T-cell (primary cell): ENCODE measurements around the gene SPTBN2. TPM values are rescaled to one million over a fixed set of nuclear protein-coding genes. Genes with fewer than 3 reads are reported as not detected.

Source experiments
- ATAC-seq, 4 experiments: fragments of 200-7000 bp in 3 of 4; fragments of 150-1000 bp in 1 of 4; cut with Tn5 transposase; replicated peaks in 1 of 4; 1 replicate in 3 of 4; 2 replicates in 1 of 4; pipeline ENCODE4 v1.10.0; 2021; ENCODE audit warnings: moderate library complexity in 3 of 4, mild to moderate bottlenecking in 2 of 4, moderate number of reproducible peaks in 1 of 4
- CTCF ChIA-PET, 2 donors: fragments of 300-600 bp; sonication (Branson Sonifier 250); formaldehyde crosslinking; loops; one replicate each; lab custom pipeline; 2022; ENCODE audit warnings: antibody characterized with exemption in 2 of 2; lab: Charles Lee
- POLR2A ChIA-PET, 2 donors: fragments of 300-600 bp; sonication (Branson Sonifier 250); formaldehyde crosslinking; loops; one replicate each; lab custom pipeline; 2022; ENCODE audit warnings: antibody characterized with exemption in 2 of 2; lab: Charles Lee
- DNase-seq, 35 experiments: peaks; one replicate each; pipeline versions ENCODE4 v3.0.0 to v3.0.0-alpha.2; 2013 to 2023
- H3K27ac ChIP-seq: one replicate; pipeline ENCODE4 v1.5.1; 2013; ENCODE audit warnings: low read length
- H3K27me3 ChIP-seq, 2 experiments: replicated peaks in 1 of 2; 1 replicate in 1 of 2; 2 replicates in 1 of 2; pipeline versions ENCODE4 v1.6.1 to v1.7.0; 2013; ENCODE audit warnings: low read length in 1 of 2, mixed read lengths in 1 of 2; ENCODE audit not compliant: control insufficient read depth in 2 of 2, insufficient read depth in 2 of 2; ENCODE audit errors: extremely low read depth in 1 of 2
- H3K36me3 ChIP-seq, 2 donors: 1 replicate in 1 of 2; 2 replicates in 1 of 2; pipeline versions ENCODE4 v1.6.1 to v1.7.0; 2013; ENCODE audit warnings: low read length in 1 of 2; ENCODE audit not compliant: control insufficient read depth in 2 of 2, insufficient read depth in 1 of 2; ENCODE audit errors: extremely low read depth in 1 of 2
- H3K4me1 ChIP-seq, 2 experiments: 1 replicate in 1 of 2; 2 replicates in 1 of 2; pipeline versions ENCODE4 v1.6.1 to v1.7.0; 2013; ENCODE audit warnings: low read length in 2 of 2, mixed read lengths in 1 of 2; ENCODE audit not compliant: insufficient read depth in 2 of 2, control insufficient read depth in 1 of 2; ENCODE audit errors: extremely low read depth in 1 of 2
- H3K4me3 ChIP-seq, 2 donors: 1 replicate in 1 of 2; 2 replicates in 1 of 2; pipeline versions ENCODE4 v1.5.1 to v1.7.0; 2013; ENCODE audit warnings: mild to moderate bottlenecking in 2 of 2, low read length in 1 of 2, moderate library complexity in 1 of 2; ENCODE audit not compliant: control insufficient read depth in 1 of 2; ENCODE audit errors: extremely low read depth in 1 of 2
- H3K9me3 ChIP-seq: 2 replicates; pipeline ENCODE4 v1.7.0; 2013
- H3K27ac Mint-ChIP-seq, 2 donors: one replicate each; pipeline ENCODE4 v1.8.0; 2020 to 2021; ENCODE audit warnings: mild to moderate bottlenecking in 2 of 2, mixed read lengths in 2 of 2
- H3K27me3 Mint-ChIP-seq, 2 donors: one replicate each; pipeline ENCODE4 v1.8.0; 2021 to 2022; ENCODE audit warnings: mixed read lengths in 2 of 2
- H3K36me3 Mint-ChIP-seq: one replicate; pipeline ENCODE4 v1.8.0; 2021; ENCODE audit warnings: mixed read lengths
- H3K4me1 Mint-ChIP-seq, 3 donors: one replicate each; pipeline ENCODE4 v1.8.0; 2020 to 2022; ENCODE audit warnings: mixed read lengths in 3 of 3, mild to moderate bottlenecking in 1 of 3
- H3K4me3 Mint-ChIP-seq, 3 donors: one replicate each; pipeline ENCODE4 v1.8.0; 2020 to 2022; ENCODE audit warnings: mild to moderate bottlenecking in 3 of 3, mixed read lengths in 3 of 3, moderate library complexity in 3 of 3
- H3K9me3 Mint-ChIP-seq, 3 donors: one replicate each; pipeline ENCODE4 v1.8.0; 2020 to 2022; ENCODE audit warnings: mixed read lengths in 3 of 3
- WGBS: methylation state at CpG from one replicate; pipeline ENCODE4 v1.1.5; 2013; ENCODE audit warnings: missing lambda C conversion rate; ENCODE audit not compliant: insufficient coverage; 5-methylcytosine and 5-hydroxymethylcytosine counted together
- total RNA-seq, 35 experiments: library from RNA in 6 of 35; stranded (reverse) in 6 of 35; fragments of 120-200 nt in 1 of 35; gene quantifications; one replicate each; pipeline versions ENCODE4 v1.2.1 to v1.2.4 and lab custom pipeline; 2013 to 2026

SPTBN2 gene
- total RNA-seq, 5 donors from 2014 or later (not counting 1 experiment from before 2014, with no cell fraction given) = 0.13 to 1.1 (median 0.60) TPM; not detected in 1

DNA sequence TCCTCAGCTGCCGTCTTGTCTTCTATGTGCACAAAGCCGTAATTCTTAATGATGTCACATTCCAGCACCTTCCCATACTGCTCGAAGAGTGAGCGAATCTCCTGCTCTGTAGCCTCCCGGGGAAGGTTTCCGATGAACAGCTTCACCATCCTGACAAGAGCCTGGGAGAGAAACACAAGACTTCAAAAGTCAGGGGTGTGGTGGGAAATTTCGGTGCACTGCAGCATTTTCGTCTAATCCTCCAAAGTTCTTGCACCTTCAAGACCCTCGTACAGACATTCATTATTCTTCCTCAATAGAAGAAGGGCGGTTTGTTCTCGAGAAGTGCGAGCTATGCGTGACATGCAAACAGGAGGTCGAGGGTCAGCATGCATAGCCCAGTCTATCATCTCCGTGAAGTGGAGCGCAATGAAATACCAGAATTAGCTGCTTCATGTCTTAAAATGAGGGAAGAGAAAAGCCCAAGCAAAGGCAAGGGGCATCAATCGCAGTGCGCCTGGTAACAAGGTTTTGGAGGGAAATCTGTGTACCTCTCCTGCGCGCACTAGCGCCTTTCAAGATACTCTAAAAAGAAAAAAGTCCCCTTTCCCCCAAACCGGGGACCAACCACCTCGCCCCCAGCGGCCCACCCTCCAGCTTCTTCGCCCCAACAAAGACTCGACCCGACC is 52.0 kb downstream of the SPTBN2 start:
- Histone ChIP-seq H3K27me3 (no peaks in the 10 kb centered on the region), H3K9me3 (no peaks in the 10 kb centered on the region), H3K4me3 (peak overlapping the region; percentile 89 to 94), H3K36me3 (no peaks in the 10 kb centered on the region), H3K4me1 (peaks cover 21 to 35% of the 10 kb centered on the region in 2 experiments), H3K27ac (peak overlapping the region; percentile 97)
- ChIA-PET POLR2A (interaction anchor here (0.5 to 2.6 kb wide), 9 partner anchors 17 to 442 kb away, joined by 3 to 26 read pairs (median 5); partner anchors contain the start of genes RBM4 (in 2 of the 2), KDM2A (in 1 of the 2) and RBM14 (in 1 of the 2)), CTCF (interaction anchor here in 1 of 2 donors (0.5 to 2.7 kb wide), 21 partner anchors 17 to 364 kb away, joined by 3 to 37 read pairs (median 6); partner anchors contain the start of genes DPP3, RBM14, RBM4 and ZDHHC24)
- Mint-ChIP-seq H3K4me3 (peak overlapping the region; percentile 90 to 96 (median 94)), H3K36me3 (no peaks in the 10 kb centered on the region), H3K9me3 (no peaks in the 10 kb centered on the region), H3K27me3 (no peaks in the 10 kb centered on the region), H3K4me1 (peaks cover 44 to 46% (median 46%) of the 10 kb centered on the region in 3 donors), H3K27ac (peak overlapping the region; percentile 98)
- DNase-seq (no peak), ATAC-seq (no peak)
- WGBS = 2% methylated on average over 18 of the region's 27 CpGs

DNA sequence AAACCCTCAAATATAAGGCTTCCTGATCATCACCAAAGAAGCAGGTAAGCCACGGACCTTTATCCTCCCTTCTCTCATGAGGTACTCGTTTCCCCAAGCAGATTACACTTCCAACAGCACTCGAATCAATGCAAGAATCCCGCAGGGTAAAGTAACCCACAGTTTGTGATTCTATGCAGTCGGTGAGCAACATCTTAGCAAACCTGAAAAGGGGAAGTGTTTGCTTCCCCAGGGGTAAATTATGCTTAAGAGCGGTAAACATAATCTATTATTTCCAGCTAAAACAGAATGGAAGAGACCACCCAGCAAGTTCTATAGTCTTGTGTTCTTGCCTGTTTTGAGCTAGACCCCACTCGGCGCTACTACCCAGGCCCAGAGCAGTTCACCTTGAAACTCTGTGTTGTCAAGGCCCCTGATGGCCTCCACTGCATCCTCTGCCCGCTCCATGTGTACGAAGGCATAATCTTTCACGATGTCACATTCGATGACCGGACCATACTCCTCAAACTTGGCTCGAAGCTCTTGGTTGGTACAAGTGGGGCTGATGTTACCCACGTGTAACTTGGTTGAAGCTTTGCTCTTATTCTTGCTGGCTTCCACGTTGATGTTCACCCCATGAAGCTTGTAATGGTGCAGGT is 52.6 kb downstream of the SPTBN2 start:
- no peaks in the 10 kb centered on the region for H3K27me3 Mint-ChIP-seq
- no peak for DNase-seq
- no peaks in the 10 kb centered on the region for H3K36me3 Mint-ChIP-seq
- peaks cover 21 to 39% of the 10 kb centered on the region in 2 experiments for H3K4me1 ChIP-seq
- WGBS = 55% methylated on average over 8 of the region's 16 CpGs
- ChIA-PET POLR2A (interaction anchor here in 1 of 2 donors (1.1 to 2.6 kb wide), 4 partner anchors 31 to 60 kb away, joined by 4 to 26 read pairs (median 24); partner anchors contain the start of genes RBM14 and RBM4), CTCF (interaction anchor here in 1 of 2 donors (1.1 to 2.7 kb wide), 5 partner anchors 23 to 269 kb away, joined by 3 to 27 read pairs (median 5); partner anchors contain the start of gene RBM4)
- no peaks in the 10 kb centered on the region for H3K9me3 Mint-ChIP-seq
- peaks cover 44 to 48% (median 46%) of the 10 kb centered on the region in 3 donors for H3K4me1 Mint-ChIP-seq
- H3K27ac Mint-ChIP-seq = peak overlapping the region; percentile 98
- H3K27ac ChIP-seq = no peak overlapping the region
- no peaks in the 10 kb centered on the region for H3K27me3 ChIP-seq
- H3K36me3 ChIP-seq = no peaks in the 10 kb centered on the region
- ATAC-seq = no peak
- H3K4me3 ChIP-seq = peak overlapping the region; percentile 89 to 94
- no peaks in the 10 kb centered on the region for H3K9me3 ChIP-seq
- peak overlapping the region; percentile 90 to 96 (median 94) for H3K4me3 Mint-ChIP-seq

DNA sequence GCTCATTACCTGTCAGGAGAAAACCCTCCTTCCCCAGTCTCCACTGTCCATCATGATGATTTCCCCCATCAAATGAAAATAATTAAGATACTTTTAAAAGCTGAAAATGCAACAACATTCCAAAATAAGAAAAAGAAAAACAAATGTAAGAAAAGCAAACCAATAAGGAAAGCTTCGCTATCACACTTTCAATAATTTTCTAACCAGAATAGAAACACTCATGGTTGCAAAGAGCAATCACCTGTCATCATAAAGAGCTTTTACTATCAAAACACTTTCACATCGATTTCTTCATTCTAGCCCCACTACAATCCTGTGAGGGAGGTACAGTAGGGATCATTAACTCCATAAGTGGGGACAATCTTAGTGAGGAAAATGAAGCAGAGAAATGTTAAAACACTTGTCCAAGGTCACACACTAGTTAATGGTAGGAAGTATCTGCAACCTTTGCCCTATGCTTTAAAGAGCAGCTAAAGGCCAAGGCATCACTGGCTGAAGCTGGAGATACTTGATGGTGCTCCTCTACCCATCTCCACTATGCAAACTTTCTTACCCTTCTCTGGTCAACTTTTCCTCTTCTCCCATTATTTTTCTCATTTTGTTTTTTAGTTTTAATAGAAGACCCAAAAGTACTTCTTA is 53.9 kb downstream of the SPTBN2 start:
- Histone ChIP-seq H3K9me3 (no peaks in the 10 kb centered on the region), H3K4me3 (no peak overlapping the region), H3K27ac (no peak overlapping the region), H3K36me3 (peaks cover 0 to 4% of the 10 kb centered on the region in 2 donors), H3K4me1 (peaks cover 21 to 41% of the 10 kb centered on the region in 2 experiments), H3K27me3 (no peaks in the 10 kb centered on the region)
- DNase-seq (no peak), ATAC-seq (no peak)
- Mint-ChIP-seq H3K4me1 (peaks cover 51 to 57% (median 51%) of the 10 kb centered on the region in 3 donors), H3K9me3 (no peaks in the 10 kb centered on the region), H3K36me3 (no peaks in the 10 kb centered on the region), H3K4me3 (peak overlapping the region in 1 of 3 donors; percentile 90), H3K27me3 (no peaks in the 10 kb centered on the region), H3K27ac (peak overlapping the region; percentile 62 to 66)
- no CpG with 5 or more reads among the region's 2 CpGs for WGBS
- ChIA-PET POLR2A (interaction anchor here in 1 of 2 donors (0.7 kb wide), 1 partner anchor 56 kb away, joined by 5 read pairs; no protein-coding TSS in a partner anchor), CTCF (interaction anchor here in 1 of 2 donors (0.7 to 1.3 kb wide), 2 partner anchors 88 to 236 kb away, joined by 3 to 4 read pairs; partner anchors contain the start of gene MRPL11)

- Mint-ChIP-seq H3K9me3 (no peaks in the 10 kb centered on the region), H3K4me1 (peaks cover 42 to 59% (median 51%) of the 10 kb centered on the region in 3 donors), H3K36me3 (peaks cover 18% of the 10 kb centered on the region), H3K4me3 (no peak overlapping the region), H3K27me3 (no peaks in the 10 kb centered on the region), H3K27ac (peak overlapping the region; percentile 55 to 59)
- peaks cover 11 to 14% of the 10 kb centered on the region in 2 experiments for H3K4me1 ChIP-seq
- H3K27ac ChIP-seq = no peak overlapping the region
- no peak overlapping the region for H3K4me3 ChIP-seq
- ATAC-seq = no peak
- ChIA-PET CTCF (no interaction called here), POLR2A (interaction anchor here in 1 of 2 donors (0.7 kb wide), 1 partner anchor 603 kb away, joined by 3 read pairs; no protein-coding TSS in a partner anchor)
- no peak for DNase-seq
- H3K9me3 ChIP-seq = no peaks in the 10 kb centered on the region
- H3K27me3 ChIP-seq = no peaks in the 10 kb centered on the region
- no CpG with 5 or more reads among the region's 5 CpGs for WGBS
- H3K36me3 ChIP-seq = peaks cover 7 to 35% of the 10 kb centered on the region in 2 donors
Observed at GRCh38 chr11:66670816-66671215, 58.2 kb downstream of the SPTBN2 start.

GRCh38 chr11:66665369-66665768 is 63.6 kb downstream of the SPTBN2 start:
- WGBS = 100% methylated on average over 2 of the region's 11 CpGs
- ChIA-PET POLR2A (no interaction called here), CTCF (interaction anchor here in 1 of 2 donors (0.6 kb wide), 2 partner anchors 133 to 633 kb away, joined by 3 to 4 read pairs; no protein-coding TSS in a partner anchor)
- ATAC-seq (no peak), DNase-seq (peak in 1 of 35 experiments; percentile 21)
- H3K36me3 ChIP-seq = peaks cover 10 to 51% of the 10 kb centered on the region in 2 donors
- H3K27ac ChIP-seq = no peak overlapping the region
- Mint-ChIP-seq H3K9me3 (no peaks in the 10 kb centered on the region), H3K4me3 (no peak overlapping the region), H3K27ac (no peak overlapping the region), H3K27me3 (no peaks in the 10 kb centered on the region), H3K36me3 (peaks cover 31% of the 10 kb centered on the region), H3K4me1 (peaks cover 25 to 45% (median 35%) of the 10 kb centered on the region in 3 donors)
- H3K4me1 ChIP-seq = peaks cover 0 to 2% of the 10 kb centered on the region in 2 experiments
- no peaks in the 10 kb centered on the region for H3K27me3 ChIP-seq
- H3K9me3 ChIP-seq = no peaks in the 10 kb centered on the region
- no peak overlapping the region for H3K4me3 ChIP-seq
